IPS DF 6.9 (cell line): ENCODE data around the gene TFDP2.

Experiments used
- DNase-seq: peaks from one replicate; pipeline ENCODE4 v3.0.0-alpha.2; 2013; ENCODE audit warnings: low read depth, low spot score
- H3K27ac ChIP-seq: one replicate; pipeline ENCODE4 v1.5.1; 2013; ENCODE audit warnings: low read length, control low read depth
- H3K27me3 ChIP-seq: 2 replicates; pipeline ENCODE4 v1.6.1; 2013; ENCODE audit warnings: mild to moderate bottlenecking, low read length; ENCODE audit not compliant: control insufficient read depth, insufficient read depth
- H3K36me3 ChIP-seq: 2 replicates; pipeline ENCODE4 v1.6.1; 2013; ENCODE audit warnings: low read length; ENCODE audit not compliant: control insufficient read depth, insufficient read depth
- H3K4me1 ChIP-seq: 2 replicates; pipeline ENCODE4 v1.6.1; 2013; ENCODE audit warnings: low read length; ENCODE audit not compliant: control insufficient read depth, insufficient read depth
- H3K4me3 ChIP-seq: 2 replicates; pipeline ENCODE4 v1.5.1; 2013; ENCODE audit warnings: mild to moderate bottlenecking, low read length
- H3K9me3 ChIP-seq: 2 replicates; pipeline ENCODE4 v1.6.1; 2013; ENCODE audit warnings: low read length, inconsistent platforms; ENCODE audit not compliant: control insufficient read depth, insufficient read depth
- WGBS: extraction: QIAGEN DNeasy Blood & Tissue Kit; methylation state at CpG from one replicate; pipeline ENCODE4 v1.1.7; 2013; ENCODE audit warnings: mixed read lengths, missing lambda C conversion rate; ENCODE audit not compliant: insufficient read length, insufficient coverage; 5-methylcytosine and 5-hydroxymethylcytosine counted together

The TFDP2 gene

GRCh38 chr3:142148792-142149672, at the start of gene TFDP2:
TSS of gene TFDP2 (minus strand) at chr3:142149544. CDS start at chr3:142101749, 47,795 bp downstream.
- Histone ChIP-seq H3K9me3 (no peaks in the 10 kb centered on the region), H3K27me3 (no peaks in the 10 kb centered on the region), H3K27ac (no peak within 1 kb of the TSS), H3K36me3 (no peaks in the 10 kb centered on the region), H3K4me1 (no peaks in the 10 kb centered on the region), H3K4me3 (peak within 1 kb of the TSS; percentile 64; the same call in 1 of the 2 replicates)
- peak; percentile 66 for DNase-seq
- no CpG with 5 or more reads among the region's 83 CpGs for WGBS

- no peaks in the 10 kb centered on the region for H3K36me3 ChIP-seq
- no peak overlapping the region for H3K27ac ChIP-seq
- no peaks in the 10 kb centered on the region for H3K4me1 ChIP-seq
- no peaks in the 10 kb centered on the region for H3K27me3 ChIP-seq
- DNase-seq, result no peak
- H3K4me3 ChIP-seq, result no peak overlapping the region
- H3K9me3 ChIP-seq, result no peaks in the 10 kb centered on the region
Measured at GRCh38 chr3:142188846-142189245, 39.5 kb upstream of the TFDP2 start.

GRCh38 chr3:142180761-142181362, 31.5 kb upstream of the TFDP2 start:
- 100% methylated on average over 1 of the region's 6 CpGs for WGBS
- no peaks in the 10 kb centered on the region for H3K36me3 ChIP-seq
- H3K9me3 ChIP-seq, result no peaks in the 10 kb centered on the region
- H3K27me3 ChIP-seq, result no peaks in the 10 kb centered on the region
- no peak for DNase-seq
- no peaks in the 10 kb centered on the region for H3K4me1 ChIP-seq
- H3K4me3 ChIP-seq, result no peak overlapping the region
- no peak overlapping the region for H3K27ac ChIP-seq

GRCh38 chr3:142175478-142175877, 26.1 kb upstream of the TFDP2 start:
- DNase-seq, result no peak

GRCh38 chr3:142174559-142174958, 25.2 kb upstream of the TFDP2 start:
- Histone ChIP-seq H3K4me3 (no peak overlapping the region), H3K27ac (no peak overlapping the region), H3K36me3 (no peaks in the 10 kb centered on the region; the same call in 1 of the 2 replicates), H3K4me1 (no peaks in the 10 kb centered on the region), H3K27me3 (no peaks in the 10 kb centered on the region), H3K9me3 (no peaks in the 10 kb centered on the region)
- no peak for DNase-seq
- no CpG with 5 or more reads among the region's 2 CpGs for WGBS

More at GRCh38 chr3:142175478-142175877, 26.1 kb upstream of the TFDP2 start:
- Histone ChIP-seq H3K27ac (no peak overlapping the region), H3K9me3 (no peaks in the 10 kb centered on the region), H3K4me3 (no peak overlapping the region), H3K4me1 (no peaks in the 10 kb centered on the region), H3K27me3 (no peaks in the 10 kb centered on the region), H3K36me3 (no peaks in the 10 kb centered on the region)
- no CpG with 5 or more reads among the region's 1 CpG for WGBS

- no peaks in the 10 kb centered on the region; the same call in 1 of the 2 replicates for H3K36me3 ChIP-seq
- no CpG with 5 or more reads among the region's 3 CpGs for WGBS
- DNase-seq, result no peak
- peaks cover 5% of the 10 kb centered on the region; the same call in 1 of the 2 replicates for H3K4me1 ChIP-seq
- no peak overlapping the region for H3K27ac ChIP-seq
- no peaks in the 10 kb centered on the region for H3K9me3 ChIP-seq
- H3K4me3 ChIP-seq, result no peak overlapping the region
- no peaks in the 10 kb centered on the region for H3K27me3 ChIP-seq
Measured at GRCh38 chr3:142168514-142168913, 19.2 kb upstream of the TFDP2 start.

GRCh38 chr3:142165194-142165593, 15.8 kb upstream of the TFDP2 start:
- Histone ChIP-seq H3K4me3 (no peak overlapping the region), H3K36me3 (no peaks in the 10 kb centered on the region; the same call in 1 of the 2 replicates), H3K27ac (no peak overlapping the region), H3K27me3 (no peaks in the 10 kb centered on the region), H3K4me1 (peaks cover 5% of the 10 kb centered on the region; the same call in 1 of the 2 replicates), H3K9me3 (no peaks in the 10 kb centered on the region)
- no CpG with 5 or more reads among the region's 3 CpGs for WGBS
- DNase-seq, result no peak

- DNase-seq, result no peak
- WGBS, result no CpG with 5 or more reads among the region's 4 CpGs
- Histone ChIP-seq H3K9me3 (no peaks in the 10 kb centered on the region), H3K27me3 (no peaks in the 10 kb centered on the region), H3K36me3 (no peaks in the 10 kb centered on the region), H3K4me1 (no peaks in the 10 kb centered on the region), H3K27ac (no peak overlapping the region), H3K4me3 (no peak overlapping the region)
Measured at GRCh38 chr3:142159083-142159740, 9.9 kb upstream of the TFDP2 start.

GRCh38 chr3:142154186-142154585, 4.8 kb upstream of the TFDP2 start:
- Histone ChIP-seq H3K27me3 (no peaks in the 10 kb centered on the region), H3K4me1 (no peaks in the 10 kb centered on the region), H3K9me3 (no peaks in the 10 kb centered on the region), H3K4me3 (no peak overlapping the region), H3K36me3 (no peaks in the 10 kb centered on the region), H3K27ac (no peak overlapping the region)
- WGBS, result no CpG with 5 or more reads among the region's 3 CpGs
- DNase-seq, result no peak

- Histone ChIP-seq H3K27me3 (no peaks in the 10 kb centered on the region), H3K4me1 (no peaks in the 10 kb centered on the region), H3K4me3 (no peak overlapping the region), H3K27ac (no peak overlapping the region), H3K36me3 (no peaks in the 10 kb centered on the region), H3K9me3 (no peaks in the 10 kb centered on the region)
- WGBS, result no CpG with 5 or more reads among the region's 3 CpGs
- no peak for DNase-seq
Measured at GRCh38 chr3:142152384-142152783, 3.0 kb upstream of the TFDP2 start.
